GM13976 (cell line): Measurements from ENCODE around the gene SMIM29.

ENCODE experiments used
- DNase-seq: peaks from one replicate; pipeline ENCODE4 v3.0.0; 2012; ENCODE audit warnings: low spot score
- CTCF ChIP-seq: IDR thresholded peaks from 2 replicates; pipeline ENCODE4 v1.5.1; 2012; ENCODE audit warnings: borderline replicate concordance, mild to moderate bottlenecking; ENCODE audit not compliant: insufficient read depth; ENCODE audit errors: extremely low read depth, missing control alignments, control extremely low read depth
- in situ Hi-C: fragments of 300-500 bp; cut with MboI; formaldehyde crosslinking; loops from one replicate; pipeline ENCODE4 v1.12.0; 2022; ENCODE audit warnings: low sequenced_read_pairs, mixed read lengths, inconsistent platforms; ENCODE audit not compliant: unreplicated experiment

The SMIM29 gene

GRCh38 chr6:34235307-34236130 lies 13.3 kb downstream of the SMIM29 start:
- in situ Hi-C loops, result no loop called here
- DNase-seq, result peak; percentile 75

GRCh38 chr6:34234667-34235306 lies 14.0 kb downstream of the SMIM29 start:
- in situ Hi-C loops, result no loop called here
- TF ChIP-seq CTCF, result no peak
- no peak for DNase-seq

More at GRCh38 chr6:34235307-34236130, 13.3 kb downstream of the SMIM29 start:
- no peak for TF ChIP-seq CTCF

- in situ Hi-C loops, result no loop called here
- TF ChIP-seq CTCF, result no peak
- DNase-seq, result no peak
Observed at GRCh38 chr6:34233867-34234266, 14.9 kb downstream of the SMIM29 start.

- no peak for TF ChIP-seq CTCF
- in situ Hi-C loops, result no loop called here
- DNase-seq, result no peak
Observed at GRCh38 chr6:34232901-34233300, 15.9 kb downstream of the SMIM29 start.

GRCh38 chr6:34231566-34232336 lies 17.1 kb downstream of the SMIM29 start:
- in situ Hi-C loops, result no loop called here
- no peak for DNase-seq
- TF ChIP-seq CTCF, result no peak

- DNase-seq, result no peak
- in situ Hi-C loops, result no loop called here
- no peak for TF ChIP-seq CTCF
Observed at GRCh38 chr6:34230653-34231371, 18.0 kb downstream of the SMIM29 start.
